Central memory CD4-positive, alpha-beta T cell (primary cell): ENCODE data around the gene PPP3R1.
A peak's percentile ranks its signal among the peaks of the same experiment; 100 is the strongest.

Experiments
- DNase-seq: peaks from one replicate; pipeline ENCODE4 v3.0.0; 2022
- total RNA-seq, 3 experiments: gene quantifications; one replicate each; lab custom pipeline; 2026; lab: John Stamatoyannopoulos, UW

Gene PPP3R1
- total RNA-seq: 48.2 to 79.3 (median 63.7) reads per million in 3 experiments

GRCh38 chr2:68252400-68253218 is at the start of gene PPP3R1:
TSS of gene PPP3R1 (minus strand) at chr2:68252532. CDS start at chr2:68252127, 405 bp downstream.
- peak; percentile 95 for DNase-seq

- no peak for DNase-seq
These were observed 43.2 kb upstream of the PPP3R1 start for GRCh38 chr2:68295516-68295915.

- no peak for DNase-seq
These were observed 42.6 kb upstream of the PPP3R1 start for GRCh38 chr2:68294913-68295312.

- no peak for DNase-seq
These were observed 41.9 kb upstream of the PPP3R1 start for GRCh38 chr2:68294187-68294586.

- DNase-seq: no peak
These were observed 41.4 kb upstream of the PPP3R1 start for GRCh38 chr2:68293755-68294154.

- DNase-seq: no peak
These were observed 40.7 kb upstream of the PPP3R1 start for GRCh38 chr2:68293024-68293423.

GRCh38 chr2:68292108-68292710 is 39.9 kb upstream of the PPP3R1 start:
- peak; percentile 3 for DNase-seq

GRCh38 chr2:68291314-68291713 is 39.0 kb upstream of the PPP3R1 start:
- no peak for DNase-seq

GRCh38 chr2:68290901-68291300 is 38.6 kb upstream of the PPP3R1 start:
- no peak for DNase-seq

GRCh38 chr2:68287580-68288441 is 35.5 kb upstream of the PPP3R1 start:
- no peak for DNase-seq

- no peak for DNase-seq
These were observed 32.6 kb upstream of the PPP3R1 start for GRCh38 chr2:68284896-68285295.

GRCh38 chr2:68283419-68283812 is 31.1 kb upstream of the PPP3R1 start:
- DNase-seq: no peak

GRCh38 chr2:68282811-68283418 is 30.6 kb upstream of the PPP3R1 start:
- peak; percentile 42 for DNase-seq

- DNase-seq: no peak
These were observed 28.5 kb upstream of the PPP3R1 start for GRCh38 chr2:68280796-68281195.

- no peak for DNase-seq
These were observed 28.0 kb upstream of the PPP3R1 start for GRCh38 chr2:68280348-68280747.

GRCh38 chr2:68279691-68280090 is 27.4 kb upstream of the PPP3R1 start:
- DNase-seq: no peak

- no peak for DNase-seq
These were observed 25.8 kb upstream of the PPP3R1 start for GRCh38 chr2:68278169-68278568.

GRCh38 chr2:68274022-68274421 is 21.7 kb upstream of the PPP3R1 start:
- no peak for DNase-seq

GRCh38 chr2:68272246-68272994 is 20.1 kb upstream of the PPP3R1 start:
- DNase-seq: no peak

- DNase-seq: no peak
These were observed 14.3 kb upstream of the PPP3R1 start for GRCh38 chr2:68266655-68267054.

- DNase-seq: no peak
These were observed 11.3 kb upstream of the PPP3R1 start for GRCh38 chr2:68263632-68264031.

- DNase-seq: no peak
These were observed 6.5 kb upstream of the PPP3R1 start for GRCh38 chr2:68258851-68259250.
